Gastroesophageal sphincter (tissue), 3 donors: ENCODE data around the gene CD247.

Source experiments
- CTCF ChIP-seq, 4 experiments: fragments of 200-600 bp in 2 of 4; fragments of 450-650 bp in 2 of 4; sonication (generic) in 1 of 4; IDR thresholded peaks; one replicate each; pipeline ENCODE4 v1.5.1; 2017 to 2019; ENCODE audit warnings: antibody characterized with exemption in 4 of 4, mild to moderate bottlenecking in 2 of 4, moderate library complexity in 2 of 4
- POLR2A ChIP-seq, 2 donors: fragments of 450-650 bp; IDR thresholded peaks; one replicate each; pipeline ENCODE4 v1.6.1; 2017; ENCODE audit warnings: antibody characterized with exemption in 2 of 2, mild to moderate bottlenecking in 2 of 2, moderate library complexity in 1 of 2
- POLR2AphosphoS5 ChIP-seq: sonication (generic); formaldehyde crosslinking; IDR thresholded peaks from one replicate; pipeline ENCODE4 v1.6.1; 2017; ENCODE audit warnings: antibody characterized with exemption

DNA sequence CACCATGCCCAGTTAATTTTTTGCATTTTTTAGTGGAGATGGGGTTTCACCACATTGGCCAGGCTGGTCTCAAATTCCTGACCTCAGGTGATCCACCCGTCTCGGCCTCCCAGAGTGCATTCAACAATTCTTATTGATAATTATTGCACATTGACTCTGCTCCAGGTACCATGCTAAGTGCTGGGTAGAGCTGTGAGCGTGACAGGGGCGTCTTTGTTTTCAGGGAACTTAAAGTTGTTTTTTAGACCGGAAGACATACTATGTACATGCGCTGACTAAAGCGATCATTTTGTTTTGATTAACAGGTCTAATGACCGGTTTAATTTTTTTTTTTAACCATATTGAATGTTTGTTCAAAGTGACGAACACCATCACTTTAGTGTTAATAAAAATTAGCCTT is 4.0 kb downstream of the CD247 start:
- TF ChIP-seq CTCF (IDR thresholded peaks at IDR 0.05) (no peak), POLR2A (IDR thresholded peaks at IDR 0.05) (no peak), POLR2AphosphoS5 (no peak)
